Measurements from ENCODE around the gene SUPT20HL2. TPM values are rescaled to one million over a fixed set of nuclear protein-coding genes. Genes with fewer than 3 reads are reported as not detected.

Gene SUPT20HL2
- total RNA-seq, 1 experiment from 2014 or later, result not detected

- no peak for TF ChIP-seq MYBL2 (CRISPR knock-in tag; IDR thresholded peaks at IDR 0.05)
- TF ChIP-seq FOXJ3 (CRISPR knock-in tag; IDR thresholded peaks at IDR 0.05; ENCODE audit: borderline replicate concordance), result no peak
- no peak for TF ChIP-seq ZNF512 (CRISPR knock-in tag; IDR thresholded peaks at IDR 0.05; ENCODE audit: borderline replicate concordance)
- no peak for TF ChIP-seq RELA (CRISPR knock-in tag; IDR thresholded peaks at IDR 0.05; ENCODE audit: borderline replicate concordance)
- TF ChIP-seq ZNF263 (CRISPR knock-in tag; IDR thresholded peaks at IDR 0.05; ENCODE audit: low read depth), result no peak
- TF ChIP-seq FOXP1 (CRISPR knock-in tag; IDR thresholded peaks at IDR 0.05; ENCODE audit: borderline replicate concordance), result no peak
- TF ChIP-seq ZBTB43 (CRISPR knock-in tag; IDR thresholded peaks at IDR 0.05), result no peak
- TF ChIP-seq NFYB (CRISPR knock-in tag; conservative IDR thresholded peaks at IDR 0.05; ENCODE audit: low read depth), result no peak
- TF ChIP-seq NFATC4 (CRISPR knock-in tag; IDR thresholded peaks at IDR 0.05), result no peak
These were observed 36.5 kb downstream of the SUPT20HL2 start (continued) for GRCh38 chrX:24277405-24277804.

GRCh38 chrX:24276015-24276414 lies 37.9 kb downstream of the SUPT20HL2 start:
- ChIA-PET POLR2A (no interaction called here), CTCF (no interaction called here)
- Mint-ChIP-seq H3K27me3 (ENCODE audit: low read depth) (no peaks in the 10 kb centered on the region), H3K9me3 (no peaks in the 10 kb centered on the region), H3K4me3 (no peak overlapping the region), H3K4me1 (peaks cover 4% of the 10 kb centered on the region), H3K36me3 (no peaks in the 10 kb centered on the region), H3K27ac (no peak overlapping the region)
- TF ChIP-seq ZNF138 (CRISPR knock-in tag; conservative IDR thresholded peaks at IDR 0.05), result no peak
- TF ChIP-seq E2F4 (CRISPR knock-in tag; IDR thresholded peaks at IDR 0.05; ENCODE audit: borderline replicate concordance, low read depth), result no peak
- no peak for TF ChIP-seq JUN (CRISPR knock-in tag; IDR thresholded peaks at IDR 0.05)
- TF ChIP-seq NFATC4 (CRISPR knock-in tag; IDR thresholded peaks at IDR 0.05), result no peak
- no peak for TF ChIP-seq ZNF512 (CRISPR knock-in tag; IDR thresholded peaks at IDR 0.05; ENCODE audit: borderline replicate concordance)
- TF ChIP-seq JAZF1 (CRISPR knock-in tag; IDR thresholded peaks at IDR 0.05), result no peak
- TF ChIP-seq CTCF (IDR thresholded peaks at IDR 0.05), result no peak
- no peak for TF ChIP-seq OVOL2 (CRISPR knock-in tag; IDR thresholded peaks at IDR 0.05; ENCODE audit: borderline replicate concordance)
- TF ChIP-seq HMGA2 (CRISPR knock-in tag; IDR thresholded peaks at IDR 0.05), result no peak
- TF ChIP-seq EMX1 (CRISPR knock-in tag; IDR thresholded peaks at IDR 0.05), result no peak
- no peak for TF ChIP-seq FOXJ3 (CRISPR knock-in tag; IDR thresholded peaks at IDR 0.05; ENCODE audit: borderline replicate concordance)
- TF ChIP-seq IRF2 (CRISPR knock-in tag; IDR thresholded peaks at IDR 0.05; ENCODE audit: borderline replicate concordance, low read depth), result no peak
- TF ChIP-seq ZNF232 (CRISPR knock-in tag; IDR thresholded peaks at IDR 0.05), result no peak
- no peak for TF ChIP-seq GABPB1 (CRISPR knock-in tag; IDR thresholded peaks at IDR 0.05)
- no peak for TF ChIP-seq AR (CRISPR knock-in tag; IDR thresholded peaks at IDR 0.05)
- TF ChIP-seq E2F5 (CRISPR knock-in tag; IDR thresholded peaks at IDR 0.05), result no peak
- no peak for TF ChIP-seq RORB (CRISPR knock-in tag; IDR thresholded peaks at IDR 0.05)
- TF ChIP-seq NFYB (CRISPR knock-in tag; conservative IDR thresholded peaks at IDR 0.05; ENCODE audit: low read depth), result no peak
- no peak for TF ChIP-seq NFE2L1 (CRISPR knock-in tag; IDR thresholded peaks at IDR 0.05)
- TF ChIP-seq MAX (CRISPR knock-in tag; IDR thresholded peaks at IDR 0.05), result no peak
- no peak for DNase-seq (ENCODE audit: low spot score)
- ATAC-seq, result no peak

Measured in WTC11 (cell line).